Fibroblast of mammary gland (primary cell): Measurements from ENCODE around the gene FAM120B.

Experiments
- DNase-seq: peaks from one replicate; pipeline ENCODE4 v3.0.0-alpha.2; 2010; ENCODE audit warnings: low read depth
- H3K4me3 ChIP-seq: 2 replicates; pipeline ENCODE4 v1.5.1; 2011; ENCODE audit warnings: low read depth, mild to moderate bottlenecking, low read length, moderate library complexity; ENCODE audit not compliant: control insufficient read depth
- TF ChIP-seq, protein P1 (sequence below): conservative IDR thresholded peaks from 2 replicates; pipeline ENCODE4 v1.5.1; 2011; ENCODE audit warnings: low read depth, low read length, inconsistent platforms; ENCODE audit not compliant: control insufficient read depth, insufficient read depth

Gene FAM120B

DNA sequence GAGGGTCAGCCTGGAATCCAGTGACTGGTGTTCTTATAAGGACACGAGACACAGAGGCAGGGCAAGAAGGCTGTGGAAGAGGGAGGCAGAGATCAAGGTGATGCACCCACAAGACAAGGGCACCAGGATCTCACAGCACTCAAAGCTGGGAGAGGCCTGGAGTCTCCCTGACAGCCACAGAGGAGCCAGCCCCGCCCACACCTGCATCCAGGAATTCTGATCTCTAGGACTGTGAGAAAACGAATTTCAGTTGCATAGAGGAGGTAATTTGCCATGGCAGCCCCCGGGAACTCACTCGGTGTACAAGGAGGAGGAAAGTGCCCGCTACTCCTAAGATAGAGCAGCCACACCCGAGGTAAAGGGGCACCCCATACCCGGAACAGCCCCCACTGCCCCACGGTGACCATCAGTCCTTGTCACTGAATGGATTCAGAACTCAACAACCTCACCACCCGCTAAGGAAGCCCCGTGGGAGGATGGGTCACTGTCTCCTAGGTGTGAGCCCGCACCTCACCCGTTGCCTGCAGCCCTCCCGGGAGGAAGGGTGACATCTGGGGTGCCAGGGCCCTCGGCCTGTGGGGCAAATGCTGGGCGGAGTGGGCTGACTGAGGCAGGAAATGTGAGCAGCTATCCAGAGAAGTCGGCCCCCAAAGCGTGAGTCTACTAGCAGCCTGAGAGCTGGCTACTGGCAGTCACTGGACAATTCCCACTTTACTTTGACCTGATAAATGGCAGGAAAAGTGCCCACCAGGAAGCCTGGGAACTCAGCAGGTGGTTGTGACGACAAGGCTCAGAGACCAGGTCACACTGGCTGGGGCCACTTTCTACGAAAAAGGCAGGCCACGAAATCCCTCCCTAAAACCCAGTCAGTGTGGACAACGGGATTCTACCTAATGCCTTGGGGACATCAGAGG is 38.1 kb upstream of the FAM120B start:
- no peak for DNase-seq
- TF ChIP-seq, protein P1, sequence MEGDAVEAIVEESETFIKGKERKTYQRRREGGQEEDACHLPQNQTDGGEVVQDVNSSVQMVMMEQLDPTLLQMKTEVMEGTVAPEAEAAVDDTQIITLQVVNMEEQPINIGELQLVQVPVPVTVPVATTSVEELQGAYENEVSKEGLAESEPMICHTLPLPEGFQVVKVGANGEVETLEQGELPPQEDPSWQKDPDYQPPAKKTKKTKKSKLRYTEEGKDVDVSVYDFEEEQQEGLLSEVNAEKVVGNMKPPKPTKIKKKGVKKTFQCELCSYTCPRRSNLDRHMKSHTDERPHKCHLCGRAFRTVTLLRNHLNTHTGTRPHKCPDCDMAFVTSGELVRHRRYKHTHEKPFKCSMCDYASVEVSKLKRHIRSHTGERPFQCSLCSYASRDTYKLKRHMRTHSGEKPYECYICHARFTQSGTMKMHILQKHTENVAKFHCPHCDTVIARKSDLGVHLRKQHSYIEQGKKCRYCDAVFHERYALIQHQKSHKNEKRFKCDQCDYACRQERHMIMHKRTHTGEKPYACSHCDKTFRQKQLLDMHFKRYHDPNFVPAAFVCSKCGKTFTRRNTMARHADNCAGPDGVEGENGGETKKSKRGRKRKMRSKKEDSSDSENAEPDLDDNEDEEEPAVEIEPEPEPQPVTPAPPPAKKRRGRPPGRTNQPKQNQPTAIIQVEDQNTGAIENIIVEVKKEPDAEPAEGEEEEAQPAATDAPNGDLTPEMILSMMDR, result no peak

GRCh38 chr6:170269151-170269845 is 37.3 kb upstream of the FAM120B start:
- DNase-seq, result no peak
- no peak overlapping the region for H3K4me3 ChIP-seq
- TF ChIP-seq, protein P1, result no peak

More for the DNA sequence above, 38.1 kb upstream of the FAM120B start:
- H3K4me3 ChIP-seq, result no peak overlapping the region

DNA sequence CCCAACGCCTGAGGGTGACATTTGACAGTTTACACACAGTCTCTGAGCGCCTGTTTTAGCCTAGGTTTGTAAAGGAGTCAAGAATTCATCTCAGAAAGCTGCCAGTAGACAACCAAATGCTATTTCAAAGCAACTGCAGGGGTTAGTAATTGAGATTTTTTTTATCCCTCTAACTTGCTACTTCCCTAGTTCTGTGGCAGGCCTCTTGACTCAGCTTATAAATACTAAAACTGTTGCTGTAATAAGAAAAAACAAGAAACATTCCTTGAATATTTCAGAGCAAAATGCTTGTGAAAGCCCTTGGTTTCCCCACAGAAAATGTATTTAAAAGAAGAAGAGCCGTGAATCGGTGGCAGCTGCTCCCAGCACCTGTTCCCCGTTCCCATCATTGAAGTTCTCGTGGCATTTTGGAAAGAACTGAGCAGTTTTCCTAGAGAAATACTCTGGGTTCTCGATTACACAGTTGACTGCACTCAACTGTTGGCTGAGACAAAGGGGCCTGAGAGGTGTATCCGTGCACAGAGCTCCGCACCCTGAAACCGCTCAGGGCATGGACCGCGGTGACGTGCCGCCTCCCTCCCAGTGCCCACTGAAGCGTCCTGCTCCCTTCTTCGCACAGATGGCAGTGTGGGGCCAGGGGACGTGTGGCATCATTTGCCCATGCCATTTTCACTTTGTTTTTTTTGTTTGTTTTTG is 36.6 kb upstream of the FAM120B start:
- no peak overlapping the region for H3K4me3 ChIP-seq
- TF ChIP-seq, protein P1, result no peak
- no peak for DNase-seq

GRCh38 chr6:170270984-170271593 is 35.5 kb upstream of the FAM120B start:
- H3K4me3 ChIP-seq, result no peak overlapping the region
- TF ChIP-seq, protein P1, result no peak
- no peak for DNase-seq

- DNase-seq, result no peak
- no peak overlapping the region for H3K4me3 ChIP-seq
- TF ChIP-seq, protein P1, result no peak
These were observed 34.7 kb upstream of the FAM120B start for GRCh38 chr6:170271771-170272314.
